WTC11 (cell line): ENCODE data around the gene TMEM186. TPM values are rescaled to one million over a fixed set of nuclear protein-coding genes. Genes with fewer than 3 reads are reported as not detected.
"Not testable (repeated sequence)": the region's sequence is repeated elsewhere in the genome, so short reads cannot be mapped to it uniquely, and the experiment has no call there.

Experiments used
- ATAC-seq: fragments of 200-7000 bp; cut with Tn5 transposase; 2 replicates; pipeline ENCODE4 v1.10.0; 2021; ENCODE audit warnings: mild to moderate bottlenecking, moderate library complexity
- CTCF ChIA-PET: fragments of 300-600 bp; sonication (Branson Sonifier 250); formaldehyde crosslinking; loops from one replicate; lab custom pipeline; 2021; ENCODE audit warnings: antibody characterized with exemption; lab: Charles Lee
- POLR2A ChIA-PET: fragments of 350-600 bp; sonication (Branson Sonifier 250); formaldehyde crosslinking; loops from one replicate; lab custom pipeline; 2021; ENCODE audit warnings: antibody characterized with exemption; lab: Charles Lee
- DNase-seq: peaks from one replicate; pipeline ENCODE4 v3.0.0; 2021; ENCODE audit warnings: low spot score
- H3K27ac Mint-ChIP-seq: 2 replicates; pipeline ENCODE4 v1.8.0; 2021; ENCODE audit warnings: mixed read lengths
- H3K27me3 Mint-ChIP-seq: 2 replicates; pipeline ENCODE4 v1.8.0; 2021; ENCODE audit warnings: low read depth, mild to moderate bottlenecking, moderate library complexity, mixed read lengths
- H3K36me3 Mint-ChIP-seq: 2 replicates; pipeline ENCODE4 v1.8.0; 2021; ENCODE audit warnings: mixed read lengths
- H3K4me1 Mint-ChIP-seq: 2 replicates; pipeline ENCODE4 v1.8.0; 2022; ENCODE audit warnings: mixed read lengths
- H3K4me3 Mint-ChIP-seq: 2 replicates; pipeline ENCODE4 v1.8.0; 2021; ENCODE audit warnings: mild to moderate bottlenecking, moderate library complexity, mixed read lengths
- H3K9me3 Mint-ChIP-seq: 2 replicates; pipeline ENCODE4 v1.8.0; 2021; ENCODE audit warnings: mixed read lengths
- CREB1 ChIP-seq: sonication (generic); formaldehyde crosslinking; IDR thresholded peaks from 2 replicates; pipeline ENCODE4 v1.8.0; 2023; ENCODE audit warnings: mild to moderate bottlenecking, missing genetic modification reagents
- EMX1 ChIP-seq: fragments of 250-450 bp; sonication (Bioruptor Pico); IDR thresholded peaks from 2 replicates; pipeline ENCODE4 v1.8.0; 2021; ENCODE audit warnings: mild to moderate bottlenecking
- FOXK1 ChIP-seq: sonication (generic); formaldehyde crosslinking; IDR thresholded peaks from 2 replicates; pipeline ENCODE4 v1.8.0; 2022; ENCODE audit warnings: mild to moderate bottlenecking, moderate library complexity, missing genetic modification reagents
- FOXP1 ChIP-seq: sonication (generic); formaldehyde crosslinking; IDR thresholded peaks from 2 replicates; pipeline ENCODE4 v1.8.0; 2022; ENCODE audit warnings: missing genetic modification reagents, mild to moderate bottlenecking, moderate library complexity, borderline replicate concordance
- MXD4 ChIP-seq: fragments of 250-450 bp; sonication (Bioruptor Pico); IDR thresholded peaks from 2 replicates; pipeline ENCODE4 v1.8.0; 2021; ENCODE audit warnings: mild to moderate bottlenecking, moderate library complexity, borderline replicate concordance
- NFE2L1 ChIP-seq: sonication (generic); formaldehyde crosslinking; IDR thresholded peaks from 2 replicates; pipeline ENCODE4 v1.8.1; 2023; ENCODE audit warnings: missing genetic modification reagents
- NR3C1 ChIP-seq: sonication (generic); formaldehyde crosslinking; conservative IDR thresholded peaks from 2 replicates; pipeline ENCODE4 v1.8.1; 2023; ENCODE audit warnings: low read depth, mild to moderate bottlenecking, missing genetic modification reagents
- total RNA-seq: library from RNA; stranded (reverse); gene quantifications from 3 replicates; pipeline ENCODE4 v1.2.3, GENCODE V29; 2021
- TF ChIP-seq, protein P1 (sequence below): fragments of 250-450 bp; sonication (Bioruptor Pico); IDR thresholded peaks from 2 replicates; pipeline ENCODE4 v1.9.0; 2021; ENCODE audit warnings: moderate library complexity, mild to moderate bottlenecking, inconsistent platforms, borderline replicate concordance
- TF ChIP-seq, protein P2 (sequence below): sonication (generic); formaldehyde crosslinking; IDR thresholded peaks from 2 replicates; pipeline ENCODE4 v1.8.1; 2022; ENCODE audit warnings: low read depth, missing genetic modification reagents, borderline replicate concordance
- TF ChIP-seq, protein P3 (sequence below): fragments of 250-450 bp; sonication (Bioruptor Pico); IDR thresholded peaks from 2 replicates; pipeline ENCODE4 v2.1.2; 2022; ENCODE audit warnings: mild to moderate bottlenecking, moderate library complexity
- TF ChIP-seq, protein P4 (sequence below): fragments of 200-600 bp; IDR thresholded peaks from 2 replicates; pipeline ENCODE4 v1.8.0; 2022; ENCODE audit warnings: antibody characterized with exemption
- TF ChIP-seq, protein P5 (sequence below): sonication (generic); formaldehyde crosslinking; IDR thresholded peaks from 2 replicates; pipeline ENCODE4 v1.8.1; 2023; ENCODE audit warnings: mild to moderate bottlenecking, missing genetic modification reagents
- TF ChIP-seq, protein P6 (sequence below): fragments of 250-450 bp; sonication (Bioruptor Pico); IDR thresholded peaks from 2 replicates; pipeline ENCODE4 v1.9.0; 2021; ENCODE audit warnings: mild to moderate bottlenecking
- TF ChIP-seq, protein P7 (sequence below): sonication (generic); formaldehyde crosslinking; IDR thresholded peaks from 2 replicates; pipeline ENCODE4 v1.8.0; 2023; ENCODE audit warnings: mild to moderate bottlenecking, missing genetic modification reagents
- TF ChIP-seq, protein P8 (sequence below): sonication (generic); formaldehyde crosslinking; IDR thresholded peaks from 2 replicates; pipeline ENCODE4 v1.8.1; 2023; ENCODE audit warnings: mild to moderate bottlenecking, missing genetic modification reagents, borderline replicate concordance

TMEM186 gene
- total RNA-seq, 1 experiment from 2014 or later = 17.8 TPM

DNA sequence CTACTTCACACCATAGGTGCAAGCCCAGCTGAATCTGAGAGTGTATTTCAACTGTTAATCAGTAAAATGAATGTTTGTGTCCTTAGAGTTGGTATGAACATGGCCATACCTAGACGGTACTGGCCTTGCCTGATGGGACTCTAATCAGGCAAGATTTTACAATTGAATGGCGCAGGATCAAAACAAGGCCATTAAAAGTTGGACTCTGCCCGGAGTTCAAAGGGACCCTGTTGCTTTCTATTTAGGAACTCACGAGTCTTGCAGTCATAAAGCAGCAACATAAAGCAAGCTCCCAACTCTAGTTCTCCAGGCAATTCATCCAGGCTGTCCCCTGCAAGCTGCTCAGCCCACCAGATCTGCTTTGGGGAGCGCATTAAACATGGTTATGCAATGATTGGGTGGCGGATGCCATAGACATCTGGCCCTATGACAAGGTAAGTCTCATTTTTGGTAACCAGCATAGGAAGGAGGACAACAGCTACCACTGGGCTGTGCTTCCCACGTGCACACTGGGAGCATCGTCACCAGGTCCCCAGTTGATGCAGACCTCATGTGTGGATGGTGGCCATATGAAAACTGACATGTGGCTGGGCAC lies 8.8 kb downstream of the TMEM186 start:
- ATAC-seq (no peak), DNase-seq (no peak)
- TF ChIP-seq NFE2L1 (CRISPR knock-in tag) (no peak), CREB1 (no peak), NR3C1 (CRISPR knock-in tag) (no peak), FOXP1 (CRISPR knock-in tag) (no peak), MXD4 (CRISPR knock-in tag) (no peak), FOXK1 (no peak), EMX1 (CRISPR knock-in tag) (no peak)
- TF ChIP-seq, protein P1, sequence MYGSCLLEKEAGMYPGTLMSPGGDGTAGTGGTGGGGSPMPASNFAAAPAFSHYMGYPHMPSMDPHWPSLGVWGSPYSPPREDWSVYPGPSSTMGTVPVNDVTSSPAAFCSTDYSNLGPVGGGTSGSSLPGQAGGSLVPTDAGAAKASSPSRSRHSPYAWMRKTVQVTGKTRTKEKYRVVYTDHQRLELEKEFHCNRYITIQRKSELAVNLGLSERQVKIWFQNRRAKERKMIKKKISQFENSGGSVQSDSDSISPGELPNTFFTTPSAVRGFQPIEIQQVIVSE (CRISPR knock-in tag) = no peak
- TF ChIP-seq, protein P2, sequence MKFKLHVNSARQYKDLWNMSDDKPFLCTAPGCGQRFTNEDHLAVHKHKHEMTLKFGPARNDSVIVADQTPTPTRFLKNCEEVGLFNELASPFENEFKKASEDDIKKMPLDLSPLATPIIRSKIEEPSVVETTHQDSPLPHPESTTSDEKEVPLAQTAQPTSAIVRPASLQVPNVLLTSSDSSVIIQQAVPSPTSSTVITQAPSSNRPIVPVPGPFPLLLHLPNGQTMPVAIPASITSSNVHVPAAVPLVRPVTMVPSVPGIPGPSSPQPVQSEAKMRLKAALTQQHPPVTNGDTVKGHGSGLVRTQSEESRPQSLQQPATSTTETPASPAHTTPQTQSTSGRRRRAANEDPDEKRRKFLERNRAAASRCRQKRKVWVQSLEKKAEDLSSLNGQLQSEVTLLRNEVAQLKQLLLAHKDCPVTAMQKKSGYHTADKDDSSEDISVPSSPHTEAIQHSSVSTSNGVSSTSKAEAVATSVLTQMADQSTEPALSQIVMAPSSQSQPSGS (CRISPR knock-in tag) = no peak
- TF ChIP-seq, protein P3, sequence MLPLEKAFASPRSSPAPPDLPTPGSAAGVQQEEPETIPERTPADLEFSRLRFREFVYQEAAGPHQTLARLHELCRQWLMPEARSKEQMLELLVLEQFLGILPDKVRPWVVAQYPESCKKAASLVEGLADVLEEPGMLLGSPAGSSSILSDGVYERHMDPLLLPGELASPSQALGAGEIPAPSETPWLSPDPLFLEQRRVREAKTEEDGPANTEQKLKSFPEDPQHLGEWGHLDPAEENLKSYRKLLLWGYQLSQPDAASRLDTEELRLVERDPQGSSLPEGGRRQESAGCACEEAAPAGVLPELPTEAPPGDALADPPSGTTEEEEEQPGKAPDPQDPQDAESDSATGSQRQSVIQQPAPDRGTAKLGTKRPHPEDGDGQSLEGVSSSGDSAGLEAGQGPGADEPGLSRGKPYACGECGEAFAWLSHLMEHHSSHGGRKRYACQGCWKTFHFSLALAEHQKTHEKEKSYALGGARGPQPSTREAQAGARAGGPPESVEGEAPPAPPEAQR = no peak
- TF ChIP-seq, protein P4, sequence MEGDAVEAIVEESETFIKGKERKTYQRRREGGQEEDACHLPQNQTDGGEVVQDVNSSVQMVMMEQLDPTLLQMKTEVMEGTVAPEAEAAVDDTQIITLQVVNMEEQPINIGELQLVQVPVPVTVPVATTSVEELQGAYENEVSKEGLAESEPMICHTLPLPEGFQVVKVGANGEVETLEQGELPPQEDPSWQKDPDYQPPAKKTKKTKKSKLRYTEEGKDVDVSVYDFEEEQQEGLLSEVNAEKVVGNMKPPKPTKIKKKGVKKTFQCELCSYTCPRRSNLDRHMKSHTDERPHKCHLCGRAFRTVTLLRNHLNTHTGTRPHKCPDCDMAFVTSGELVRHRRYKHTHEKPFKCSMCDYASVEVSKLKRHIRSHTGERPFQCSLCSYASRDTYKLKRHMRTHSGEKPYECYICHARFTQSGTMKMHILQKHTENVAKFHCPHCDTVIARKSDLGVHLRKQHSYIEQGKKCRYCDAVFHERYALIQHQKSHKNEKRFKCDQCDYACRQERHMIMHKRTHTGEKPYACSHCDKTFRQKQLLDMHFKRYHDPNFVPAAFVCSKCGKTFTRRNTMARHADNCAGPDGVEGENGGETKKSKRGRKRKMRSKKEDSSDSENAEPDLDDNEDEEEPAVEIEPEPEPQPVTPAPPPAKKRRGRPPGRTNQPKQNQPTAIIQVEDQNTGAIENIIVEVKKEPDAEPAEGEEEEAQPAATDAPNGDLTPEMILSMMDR = no peak
- TF ChIP-seq, protein P5, sequence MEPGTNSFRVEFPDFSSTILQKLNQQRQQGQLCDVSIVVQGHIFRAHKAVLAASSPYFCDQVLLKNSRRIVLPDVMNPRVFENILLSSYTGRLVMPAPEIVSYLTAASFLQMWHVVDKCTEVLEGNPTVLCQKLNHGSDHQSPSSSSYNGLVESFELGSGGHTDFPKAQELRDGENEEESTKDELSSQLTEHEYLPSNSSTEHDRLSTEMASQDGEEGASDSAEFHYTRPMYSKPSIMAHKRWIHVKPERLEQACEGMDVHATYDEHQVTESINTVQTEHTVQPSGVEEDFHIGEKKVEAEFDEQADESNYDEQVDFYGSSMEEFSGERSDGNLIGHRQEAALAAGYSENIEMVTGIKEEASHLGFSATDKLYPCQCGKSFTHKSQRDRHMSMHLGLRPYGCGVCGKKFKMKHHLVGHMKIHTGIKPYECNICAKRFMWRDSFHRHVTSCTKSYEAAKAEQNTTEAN = no peak
- TF ChIP-seq, protein P6, sequence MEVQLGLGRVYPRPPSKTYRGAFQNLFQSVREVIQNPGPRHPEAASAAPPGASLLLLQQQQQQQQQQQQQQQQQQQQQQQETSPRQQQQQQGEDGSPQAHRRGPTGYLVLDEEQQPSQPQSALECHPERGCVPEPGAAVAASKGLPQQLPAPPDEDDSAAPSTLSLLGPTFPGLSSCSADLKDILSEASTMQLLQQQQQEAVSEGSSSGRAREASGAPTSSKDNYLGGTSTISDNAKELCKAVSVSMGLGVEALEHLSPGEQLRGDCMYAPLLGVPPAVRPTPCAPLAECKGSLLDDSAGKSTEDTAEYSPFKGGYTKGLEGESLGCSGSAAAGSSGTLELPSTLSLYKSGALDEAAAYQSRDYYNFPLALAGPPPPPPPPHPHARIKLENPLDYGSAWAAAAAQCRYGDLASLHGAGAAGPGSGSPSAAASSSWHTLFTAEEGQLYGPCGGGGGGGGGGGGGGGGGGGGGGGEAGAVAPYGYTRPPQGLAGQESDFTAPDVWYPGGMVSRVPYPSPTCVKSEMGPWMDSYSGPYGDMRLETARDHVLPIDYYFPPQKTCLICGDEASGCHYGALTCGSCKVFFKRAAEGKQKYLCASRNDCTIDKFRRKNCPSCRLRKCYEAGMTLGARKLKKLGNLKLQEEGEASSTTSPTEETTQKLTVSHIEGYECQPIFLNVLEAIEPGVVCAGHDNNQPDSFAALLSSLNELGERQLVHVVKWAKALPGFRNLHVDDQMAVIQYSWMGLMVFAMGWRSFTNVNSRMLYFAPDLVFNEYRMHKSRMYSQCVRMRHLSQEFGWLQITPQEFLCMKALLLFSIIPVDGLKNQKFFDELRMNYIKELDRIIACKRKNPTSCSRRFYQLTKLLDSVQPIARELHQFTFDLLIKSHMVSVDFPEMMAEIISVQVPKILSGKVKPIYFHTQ (CRISPR knock-in tag) = no peak
- TF ChIP-seq, protein P7, sequence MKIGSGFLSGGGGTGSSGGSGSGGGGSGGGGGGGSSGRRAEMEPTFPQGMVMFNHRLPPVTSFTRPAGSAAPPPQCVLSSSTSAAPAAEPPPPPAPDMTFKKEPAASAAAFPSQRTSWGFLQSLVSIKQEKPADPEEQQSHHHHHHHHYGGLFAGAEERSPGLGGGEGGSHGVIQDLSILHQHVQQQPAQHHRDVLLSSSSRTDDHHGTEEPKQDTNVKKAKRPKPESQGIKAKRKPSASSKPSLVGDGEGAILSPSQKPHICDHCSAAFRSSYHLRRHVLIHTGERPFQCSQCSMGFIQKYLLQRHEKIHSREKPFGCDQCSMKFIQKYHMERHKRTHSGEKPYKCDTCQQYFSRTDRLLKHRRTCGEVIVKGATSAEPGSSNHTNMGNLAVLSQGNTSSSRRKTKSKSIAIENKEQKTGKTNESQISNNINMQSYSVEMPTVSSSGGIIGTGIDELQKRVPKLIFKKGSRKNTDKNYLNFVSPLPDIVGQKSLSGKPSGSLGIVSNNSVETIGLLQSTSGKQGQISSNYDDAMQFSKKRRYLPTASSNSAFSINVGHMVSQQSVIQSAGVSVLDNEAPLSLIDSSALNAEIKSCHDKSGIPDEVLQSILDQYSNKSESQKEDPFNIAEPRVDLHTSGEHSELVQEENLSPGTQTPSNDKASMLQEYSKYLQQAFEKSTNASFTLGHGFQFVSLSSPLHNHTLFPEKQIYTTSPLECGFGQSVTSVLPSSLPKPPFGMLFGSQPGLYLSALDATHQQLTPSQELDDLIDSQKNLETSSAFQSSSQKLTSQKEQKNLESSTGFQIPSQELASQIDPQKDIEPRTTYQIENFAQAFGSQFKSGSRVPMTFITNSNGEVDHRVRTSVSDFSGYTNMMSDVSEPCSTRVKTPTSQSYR (CRISPR knock-in tag) = no peak
- TF ChIP-seq, protein P8, sequence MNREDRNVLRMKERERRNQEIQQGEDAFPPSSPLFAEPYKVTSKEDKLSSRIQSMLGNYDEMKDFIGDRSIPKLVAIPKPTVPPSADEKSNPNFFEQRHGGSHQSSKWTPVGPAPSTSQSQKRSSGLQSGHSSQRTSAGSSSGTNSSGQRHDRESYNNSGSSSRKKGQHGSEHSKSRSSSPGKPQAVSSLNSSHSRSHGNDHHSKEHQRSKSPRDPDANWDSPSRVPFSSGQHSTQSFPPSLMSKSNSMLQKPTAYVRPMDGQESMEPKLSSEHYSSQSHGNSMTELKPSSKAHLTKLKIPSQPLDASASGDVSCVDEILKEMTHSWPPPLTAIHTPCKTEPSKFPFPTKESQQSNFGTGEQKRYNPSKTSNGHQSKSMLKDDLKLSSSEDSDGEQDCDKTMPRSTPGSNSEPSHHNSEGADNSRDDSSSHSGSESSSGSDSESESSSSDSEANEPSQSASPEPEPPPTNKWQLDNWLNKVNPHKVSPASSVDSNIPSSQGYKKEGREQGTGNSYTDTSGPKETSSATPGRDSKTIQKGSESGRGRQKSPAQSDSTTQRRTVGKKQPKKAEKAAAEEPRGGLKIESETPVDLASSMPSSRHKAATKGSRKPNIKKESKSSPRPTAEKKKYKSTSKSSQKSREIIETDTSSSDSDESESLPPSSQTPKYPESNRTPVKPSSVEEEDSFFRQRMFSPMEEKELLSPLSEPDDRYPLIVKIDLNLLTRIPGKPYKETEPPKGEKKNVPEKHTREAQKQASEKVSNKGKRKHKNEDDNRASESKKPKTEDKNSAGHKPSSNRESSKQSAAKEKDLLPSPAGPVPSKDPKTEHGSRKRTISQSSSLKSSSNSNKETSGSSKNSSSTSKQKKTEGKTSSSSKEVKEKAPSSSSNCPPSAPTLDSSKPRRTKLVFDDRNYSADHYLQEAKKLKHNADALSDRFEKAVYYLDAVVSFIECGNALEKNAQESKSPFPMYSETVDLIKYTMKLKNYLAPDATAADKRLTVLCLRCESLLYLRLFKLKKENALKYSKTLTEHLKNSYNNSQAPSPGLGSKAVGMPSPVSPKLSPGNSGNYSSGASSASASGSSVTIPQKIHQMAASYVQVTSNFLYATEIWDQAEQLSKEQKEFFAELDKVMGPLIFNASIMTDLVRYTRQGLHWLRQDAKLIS (CRISPR knock-in tag) = no peak
- H3K4me1 Mint-ChIP-seq = 0 out of 2 replicates have a peak, but pooled peaks cover 2% of the 10 kb centered on the region
- no peak overlapping the region for H3K4me3 Mint-ChIP-seq
- ChIA-PET CTCF (interaction anchor here (0.8 to 1.3 kb wide), 3 partner anchors 8 to 153 kb away, joined by 3 read pairs; partner anchors contain the start of gene TMEM186), POLR2A (no interaction called here)
- no peak overlapping the region for H3K27ac Mint-ChIP-seq
- H3K36me3 Mint-ChIP-seq = no peaks in the 10 kb centered on the region
- no peaks in the 10 kb centered on the region for H3K9me3 Mint-ChIP-seq
- no peaks in the 10 kb centered on the region for H3K27me3 Mint-ChIP-seq

DNA sequence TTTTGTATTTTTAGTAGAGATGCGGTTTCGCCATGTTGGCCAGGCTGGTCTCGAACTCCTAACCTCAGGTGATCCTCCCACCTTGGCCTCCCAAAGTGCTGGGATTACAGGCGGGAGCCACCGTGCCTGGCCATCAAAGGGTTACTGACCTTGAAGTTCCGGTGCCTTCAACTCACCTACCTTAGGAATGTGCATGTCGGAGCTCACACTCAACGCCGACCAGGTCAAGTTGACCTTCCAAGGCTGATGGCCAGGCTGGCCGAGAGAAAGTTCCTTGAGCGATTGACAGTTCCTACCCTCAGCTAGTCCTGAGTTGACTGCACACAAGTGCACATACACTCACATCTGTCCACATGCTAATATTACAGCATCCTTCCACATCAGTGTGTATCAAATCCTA lies 11.1 kb downstream of the TMEM186 start:
- POLR2A ChIA-PET, H3K4me1 Mint-ChIP-seq, H3K36me3 Mint-ChIP-seq, H3K27ac Mint-ChIP-seq, ATAC-seq, DNase-seq, H3K4me3 Mint-ChIP-seq, H3K27me3 Mint-ChIP-seq, H3K9me3 Mint-ChIP-seq: not testable (repeated sequence)
- CTCF ChIA-PET = interaction anchor here (0.9 kb wide), 1 partner anchor 134 kb away, joined by 4 read pairs; no protein-coding TSS in a partner anchor
